OCI-LY7 (cell line): Measurements from ENCODE around the gene SH2D1B. TPM values are rescaled to one million over a fixed set of nuclear protein-coding genes. Genes with fewer than 3 reads are reported as not detected.

ENCODE experiments used
- BruUV-seq: library from RNA; stranded (reverse); fragments of 400-500 nt; replicated peaks from 2 replicates; lab custom pipeline; 2021; lab: Mats Ljungman, UMichigan
- CTCF ChIA-PET: fragments of 300-600 bp; sonication (Branson Sonifier 250); formaldehyde crosslinking; loops from one replicate; lab custom pipeline; 2022; ENCODE audit warnings: antibody characterized with exemption; ENCODE audit not compliant: unreplicated experiment; lab: Charles Lee
- POLR2A ChIA-PET: fragments of 300-600 bp; sonication (Branson Sonifier 250); formaldehyde crosslinking; loops from one replicate; lab custom pipeline; 2022; ENCODE audit warnings: antibody characterized with exemption; lab: Charles Lee
- DNase-seq: peaks from one replicate; pipeline ENCODE4 v3.0.0-alpha.2; 2015; ENCODE audit warnings: low spot score
- H2AFZ ChIP-seq: fragments of 200-600 bp; sonication (generic), shearing (Covaris generic); 2 replicates; pipeline ENCODE4 v1.6.1; 2014; ENCODE audit warnings: mild to moderate bottlenecking, antibody characterized with exemption, low read length, moderate library complexity
- H3K27ac ChIP-seq: fragments of 200-600 bp; sonication (generic); 2 replicates; pipeline ENCODE4 v1.5.1; 2014; ENCODE audit warnings: mixed run types, low read depth, mild to moderate bottlenecking, moderate library complexity, low read length, inconsistent platforms; ENCODE audit not compliant: poor library complexity, severe bottlenecking
- H3K36me3 ChIP-seq: fragments of 200-600 bp; sonication (generic); 2 replicates; pipeline ENCODE4 v1.6.1; 2014; ENCODE audit warnings: mild to moderate bottlenecking, antibody characterized with exemption, low read length, moderate library complexity, mixed read lengths; ENCODE audit not compliant: insufficient read depth
- H3K4me1 ChIP-seq: fragments of 200-600 bp; sonication (generic); 2 replicates; pipeline ENCODE4 v1.5.1; 2014; ENCODE audit warnings: mild to moderate bottlenecking, low read length; ENCODE audit not compliant: insufficient read depth, poor library complexity, severe bottlenecking
- H3K4me2 ChIP-seq: fragments of 200-600 bp; sonication (generic); 2 replicates; pipeline ENCODE4 v1.6.1; 2014; ENCODE audit warnings: mild to moderate bottlenecking, low read length
- H3K4me3 ChIP-seq: fragments of 200-600 bp; sonication (generic); 2 replicates; pipeline ENCODE4 v1.5.1; 2014; ENCODE audit warnings: mild to moderate bottlenecking, low read depth, low read length; ENCODE audit not compliant: poor library complexity, severe bottlenecking
- H3K79me2 ChIP-seq: fragments of 200-600 bp; sonication (generic); 2 replicates; pipeline ENCODE4 v1.6.1; 2016; ENCODE audit warnings: low read depth, mild to moderate bottlenecking, low read length, moderate library complexity, mixed read lengths; ENCODE audit not compliant: insufficient read depth
- H3K9me2 ChIP-seq: fragments of 200-600 bp; sonication (generic); 2 replicates; pipeline ENCODE4 v1.6.1; 2016; ENCODE audit warnings: mild to moderate bottlenecking, low read length, mixed read lengths; ENCODE audit not compliant: insufficient read depth
- H3K9me3 ChIP-seq: fragments of 200-600 bp; sonication (generic); 2 replicates; pipeline ENCODE4 v1.6.1; 2014; ENCODE audit warnings: mild to moderate bottlenecking, mixed run types, low read length, mixed read lengths
- H4K20me1 ChIP-seq: fragments of 200-600 bp; sonication (generic); 2 replicates; pipeline ENCODE4 v1.6.1; 2014; ENCODE audit warnings: mild to moderate bottlenecking, antibody characterized with exemption, low read length, moderate library complexity, mixed read lengths; ENCODE audit not compliant: insufficient read depth
- CTCF ChIP-seq: fragments of 200-600 bp; sonication (generic); conservative IDR thresholded peaks from 2 replicates; pipeline ENCODE4 v1.5.1; 2014; ENCODE audit warnings: mild to moderate bottlenecking, antibody characterized with exemption, low read length, moderate library complexity, mixed read lengths
- EZH2phosphoT487 ChIP-seq: fragments of 200-600 bp; sonication (generic); IDR thresholded peaks from 2 replicates; pipeline ENCODE4 v1.6.1; 2018; ENCODE audit warnings: low read depth, borderline replicate concordance, mild to moderate bottlenecking, mixed run types, antibody characterized with exemption, low read length, moderate library complexity, mixed read lengths
- intact Hi-C: fragments of 100-400 bp; cut with micrococcal nuclease; formaldehyde crosslinking; loops from one replicate; pipeline ENCODE4 v1.10.0; 2022; ENCODE audit not compliant: unreplicated experiment
- total RNA-seq, 2 experiments: library from RNA; depleted of rRNA in 1 of 2; stranded (reverse); fragments of >200 nt in 1 of 2; shearing (Covaris generic) in 1 of 2; gene quantifications; 2 replicates each; pipeline ENCODE4 v1.2.3, GENCODE V29; 2014 to 2022

SH2D1B gene
- total RNA-seq, 2 experiments from 2014 or later, result not detected

DNA sequence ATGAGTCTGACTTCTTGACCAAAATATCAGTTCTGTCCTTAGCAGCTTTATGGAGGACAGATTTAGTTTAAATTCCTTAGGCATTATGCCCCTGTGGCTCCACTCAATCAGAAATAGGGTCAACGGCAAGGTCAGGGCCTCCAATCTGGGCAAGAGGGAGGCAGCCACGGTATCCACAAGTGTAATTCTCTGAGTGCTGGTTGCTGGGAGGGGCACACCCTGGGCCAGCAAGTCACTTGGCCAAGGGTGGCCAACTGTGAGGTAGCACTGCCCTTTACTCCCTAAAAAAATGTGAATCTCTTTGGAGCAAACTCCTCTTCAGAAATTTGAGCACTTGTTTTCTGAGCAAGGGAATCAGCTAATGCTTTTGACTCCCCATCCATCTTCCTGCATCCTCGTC, 48.1 kb downstream of the SH2D1B start:
- no TSS peak for BruUV-seq
- Histone ChIP-seq H3K79me2 (no peaks in the 10 kb centered on the region), H3K4me2 (no peak overlapping the region), H2AFZ (no peak overlapping the region), H3K4me3 (no peak overlapping the region), H3K27ac (no peak overlapping the region), H3K4me1 (no peaks in the 10 kb centered on the region), H3K9me3 (no peaks in the 10 kb centered on the region), H3K9me2 (no peaks in the 10 kb centered on the region), H3K36me3 (no peaks in the 10 kb centered on the region), H4K20me1 (no peaks in the 10 kb centered on the region)
- POLR2A ChIA-PET, result no interaction called here
- intact Hi-C loops, result no loop called here
- TF ChIP-seq CTCF (no peak), EZH2phosphoT487 (no peak)
- CTCF ChIA-PET, result no interaction called here
- DNase-seq, result no peak

- Histone ChIP-seq H2AFZ (no peak overlapping the region), H3K4me2 (no peak overlapping the region), H3K9me3 (no peaks in the 10 kb centered on the region), H3K27ac (no peak overlapping the region), H3K4me3 (no peak overlapping the region), H4K20me1 (no peaks in the 10 kb centered on the region), H3K36me3 (no peaks in the 10 kb centered on the region), H3K79me2 (no peaks in the 10 kb centered on the region), H3K9me2 (no peaks in the 10 kb centered on the region), H3K4me1 (no peaks in the 10 kb centered on the region)
- no peak for DNase-seq
- intact Hi-C loops, result no loop called here
- no TSS peak for BruUV-seq
- CTCF ChIA-PET, result no interaction called here
- TF ChIP-seq EZH2phosphoT487 (no peak), CTCF (no peak)
- POLR2A ChIA-PET, result no interaction called here
Observed at GRCh38 chr1:162361349-162361748, 50.6 kb downstream of the SH2D1B start.

DNA sequence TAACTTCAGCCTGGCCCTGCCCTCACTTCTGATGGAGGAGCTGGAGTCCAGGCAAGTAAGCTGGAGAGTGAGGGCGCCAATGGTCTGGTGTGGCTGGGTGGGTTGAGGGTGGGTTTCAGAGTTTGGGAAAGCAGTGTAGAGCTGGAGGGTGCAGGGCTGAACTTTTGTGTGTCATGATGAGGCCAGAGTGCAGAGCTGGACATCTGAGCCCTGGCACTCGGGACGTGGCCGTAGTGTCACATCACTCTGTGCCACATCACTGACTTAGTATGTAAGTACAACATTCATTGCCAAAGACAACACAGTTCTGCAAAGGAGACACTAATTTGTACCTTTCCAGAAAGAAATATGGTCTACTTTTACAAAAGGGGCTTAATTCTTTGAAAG, 51.1 kb downstream of the SH2D1B start:
- ChIA-PET POLR2A (no interaction called here), CTCF (no interaction called here)
- DNase-seq, result no peak
- TF ChIP-seq EZH2phosphoT487, result no peak
- TF ChIP-seq CTCF, result no peak
- H3K27ac ChIP-seq, result no peak overlapping the region
- intact Hi-C loops, result no loop called here
- H3K9me2 ChIP-seq, result no peaks in the 10 kb centered on the region
- BruUV-seq, result no TSS peak
- no peaks in the 10 kb centered on the region for H3K9me3 ChIP-seq
- H3K36me3 ChIP-seq, result no peaks in the 10 kb centered on the region
- H4K20me1 ChIP-seq, result no peaks in the 10 kb centered on the region
- H2AFZ ChIP-seq, result no peak overlapping the region
- H3K4me2 ChIP-seq, result no peak overlapping the region
- no peak overlapping the region for H3K4me3 ChIP-seq
- no peaks in the 10 kb centered on the region for H3K79me2 ChIP-seq
- no peaks in the 10 kb centered on the region for H3K4me1 ChIP-seq
